ENCODE results near the gene MAPK10. TPM values are rescaled to one million over a fixed set of nuclear protein-coding genes. Genes with fewer than 3 reads are reported as not detected.
"Not testable (repeated sequence)": the region's sequence is repeated elsewhere in the genome, so short reads cannot be mapped to it uniquely, and the experiment has no call there.

The MAPK10 gene
- total RNA-seq, 1 donor from 2014 or later, result not detected

- H3K27ac Mint-ChIP-seq, result no peak overlapping the region
- no peak overlapping the region for H3K4me3 Mint-ChIP-seq
- H3K4me1 Mint-ChIP-seq, result no peaks in the 10 kb centered on the region
- intact Hi-C loops (cut with micrococcal nuclease), result no loop called here
- no peaks in the 10 kb centered on the region for H3K9me3 Mint-ChIP-seq
- H3K36me3 Mint-ChIP-seq (ENCODE audit: low read depth), result no peaks in the 10 kb centered on the region
- DNase-seq, result no peak
- H3K27me3 Mint-ChIP-seq, result no peaks in the 10 kb centered on the region
Measured at GRCh38 chr4:86032476-86033022, 327.3 kb downstream of the MAPK10 start.

- H3K4me3 Mint-ChIP-seq, result no peak overlapping the region
- intact Hi-C loops (cut with micrococcal nuclease), result no loop called here
- H3K27me3 Mint-ChIP-seq, result no peaks in the 10 kb centered on the region
- no peak for DNase-seq
- no peaks in the 10 kb centered on the region for H3K36me3 Mint-ChIP-seq (ENCODE audit: low read depth)
- H3K27ac Mint-ChIP-seq, result no peak overlapping the region
- no peaks in the 10 kb centered on the region for H3K9me3 Mint-ChIP-seq
- no peaks in the 10 kb centered on the region for H3K4me1 Mint-ChIP-seq
Measured at GRCh38 chr4:86031927-86032326, 327.9 kb downstream of the MAPK10 start.

GRCh38 chr4:86026720-86027119, 333.1 kb downstream of the MAPK10 start:
- intact Hi-C loops (cut with micrococcal nuclease), result no loop called here
- Mint-ChIP-seq H3K4me1 (no peaks in the 10 kb centered on the region), H3K27me3 (no peaks in the 10 kb centered on the region), H3K36me3 (ENCODE audit: low read depth) (no peaks in the 10 kb centered on the region), H3K27ac (no peak overlapping the region), H3K4me3 (no peak overlapping the region), H3K9me3 (no peaks in the 10 kb centered on the region)
- DNase-seq, result no peak

GRCh38 chr4:86021671-86022070, 338.2 kb downstream of the MAPK10 start:
- H3K27ac Mint-ChIP-seq; intact Hi-C loops (cut with micrococcal nuclease); H3K36me3 Mint-ChIP-seq (ENCODE audit: low read depth); H3K9me3 Mint-ChIP-seq; H3K27me3 Mint-ChIP-seq; DNase-seq; H3K4me1 Mint-ChIP-seq; H3K4me3 Mint-ChIP-seq: not testable (repeated sequence)

- no peaks in the 10 kb centered on the region for H3K4me1 Mint-ChIP-seq
- H3K27me3 Mint-ChIP-seq, result no peaks in the 10 kb centered on the region
- no peaks in the 10 kb centered on the region for H3K36me3 Mint-ChIP-seq (ENCODE audit: low read depth)
- H3K9me3 Mint-ChIP-seq, result no peaks in the 10 kb centered on the region
- H3K4me3 Mint-ChIP-seq, result no peak overlapping the region
- intact Hi-C loops (cut with micrococcal nuclease), result no loop called here
- DNase-seq, result no peak
- H3K27ac Mint-ChIP-seq, result no peak overlapping the region
Measured at GRCh38 chr4:86019906-86020305, 339.9 kb downstream of the MAPK10 start.

GRCh38 chr4:86019362-86019761, 340.5 kb downstream of the MAPK10 start:
- Mint-ChIP-seq H3K4me3 (no peak overlapping the region), H3K36me3 (ENCODE audit: low read depth) (no peaks in the 10 kb centered on the region), H3K27me3 (no peaks in the 10 kb centered on the region), H3K27ac (no peak overlapping the region), H3K4me1 (no peaks in the 10 kb centered on the region), H3K9me3 (no peaks in the 10 kb centered on the region)
- DNase-seq, result no peak
- intact Hi-C loops (cut with micrococcal nuclease), result no loop called here

- Mint-ChIP-seq H3K4me3 (no peak overlapping the region), H3K36me3 (ENCODE audit: low read depth) (no peaks in the 10 kb centered on the region), H3K27me3 (no peaks in the 10 kb centered on the region), H3K9me3 (no peaks in the 10 kb centered on the region), H3K4me1 (no peaks in the 10 kb centered on the region), H3K27ac (no peak overlapping the region)
- DNase-seq, result no peak
- intact Hi-C loops (cut with micrococcal nuclease), result no loop called here
Measured at GRCh38 chr4:86015412-86016350, 344.2 kb downstream of the MAPK10 start.

GRCh38 chr4:86014599-86014998, 345.3 kb downstream of the MAPK10 start:
- no peaks in the 10 kb centered on the region for H3K9me3 Mint-ChIP-seq
- DNase-seq, result no peak
- no peak overlapping the region for H3K27ac Mint-ChIP-seq
- intact Hi-C loops (cut with micrococcal nuclease), result no loop called here
- H3K36me3 Mint-ChIP-seq (ENCODE audit: low read depth), result no peaks in the 10 kb centered on the region
- H3K4me1 Mint-ChIP-seq, result no peaks in the 10 kb centered on the region
- no peaks in the 10 kb centered on the region for H3K27me3 Mint-ChIP-seq
- no peak overlapping the region for H3K4me3 Mint-ChIP-seq

- H3K27ac Mint-ChIP-seq, result no peak overlapping the region
- H3K36me3 Mint-ChIP-seq (ENCODE audit: low read depth), result no peaks in the 10 kb centered on the region
- intact Hi-C loops (cut with micrococcal nuclease), result no loop called here
- H3K27me3 Mint-ChIP-seq, result no peaks in the 10 kb centered on the region
- no peak for DNase-seq
- no peak overlapping the region for H3K4me3 Mint-ChIP-seq
- no peaks in the 10 kb centered on the region for H3K9me3 Mint-ChIP-seq
- H3K4me1 Mint-ChIP-seq, result no peaks in the 10 kb centered on the region
Measured at GRCh38 chr4:86013621-86014020, 346.2 kb downstream of the MAPK10 start.

GRCh38 chr4:86011117-86011516, 348.7 kb downstream of the MAPK10 start:
- Mint-ChIP-seq H3K27ac (no peak overlapping the region), H3K4me1 (no peaks in the 10 kb centered on the region), H3K4me3 (no peak overlapping the region), H3K27me3 (no peaks in the 10 kb centered on the region), H3K9me3 (no peaks in the 10 kb centered on the region), H3K36me3 (ENCODE audit: low read depth) (no peaks in the 10 kb centered on the region)
- intact Hi-C loops (cut with micrococcal nuclease), result no loop called here
- no peak for DNase-seq

- H3K4me1 Mint-ChIP-seq, result no peaks in the 10 kb centered on the region
Measured at GRCh38 chr4:86007042-86007441, 352.8 kb downstream of the MAPK10 start.

GRCh38 chr4:86006057-86006456, 353.8 kb downstream of the MAPK10 start:
- Mint-ChIP-seq H3K36me3 (ENCODE audit: low read depth) (no peaks in the 10 kb centered on the region), H3K27ac (no peak overlapping the region), H3K4me3 (no peak overlapping the region), H3K4me1 (no peaks in the 10 kb centered on the region), H3K9me3 (no peaks in the 10 kb centered on the region), H3K27me3 (no peaks in the 10 kb centered on the region)
- intact Hi-C loops (cut with micrococcal nuclease), result no loop called here
- no peak for DNase-seq

More at GRCh38 chr4:86007042-86007441, 352.8 kb downstream of the MAPK10 start:
- no peak overlapping the region for H3K27ac Mint-ChIP-seq
- H3K27me3 Mint-ChIP-seq, result no peaks in the 10 kb centered on the region
- intact Hi-C loops (cut with micrococcal nuclease), result no loop called here
- no peaks in the 10 kb centered on the region for H3K9me3 Mint-ChIP-seq
- H3K36me3 Mint-ChIP-seq (ENCODE audit: low read depth), result no peaks in the 10 kb centered on the region
- DNase-seq, result no peak
- no peak overlapping the region for H3K4me3 Mint-ChIP-seq

GRCh38 chr4:86004030-86004429, 355.8 kb downstream of the MAPK10 start:
- no peak overlapping the region for H3K27ac Mint-ChIP-seq
- no peaks in the 10 kb centered on the region for H3K27me3 Mint-ChIP-seq
- no peaks in the 10 kb centered on the region for H3K9me3 Mint-ChIP-seq
- no peaks in the 10 kb centered on the region for H3K4me1 Mint-ChIP-seq
- no peak for DNase-seq
- H3K4me3 Mint-ChIP-seq, result no peak overlapping the region
- intact Hi-C loops (cut with micrococcal nuclease), result no loop called here
- no peaks in the 10 kb centered on the region for H3K36me3 Mint-ChIP-seq (ENCODE audit: low read depth)

- no peak for DNase-seq
- Mint-ChIP-seq H3K36me3 (ENCODE audit: low read depth) (no peaks in the 10 kb centered on the region), H3K9me3 (no peaks in the 10 kb centered on the region), H3K4me3 (no peak overlapping the region), H3K4me1 (no peaks in the 10 kb centered on the region), H3K27me3 (no peaks in the 10 kb centered on the region), H3K27ac (no peak overlapping the region)
- intact Hi-C loops (cut with micrococcal nuclease), result no loop called here
Measured at GRCh38 chr4:86001591-86001990, 358.3 kb downstream of the MAPK10 start.

All from activated CD4-positive, alpha-beta T cell treated with anti-CD3 and anti-CD28 coated beads, Interleukin-2, amount 10 ng/mL, durations not matched to agents 24 days and 14 days (primary cell).